ENCODE measurements around the gene FERMT2. TPM values are rescaled to one million over a fixed set of nuclear protein-coding genes. Genes with fewer than 3 reads are reported as not detected.

Gene FERMT2, protein sequence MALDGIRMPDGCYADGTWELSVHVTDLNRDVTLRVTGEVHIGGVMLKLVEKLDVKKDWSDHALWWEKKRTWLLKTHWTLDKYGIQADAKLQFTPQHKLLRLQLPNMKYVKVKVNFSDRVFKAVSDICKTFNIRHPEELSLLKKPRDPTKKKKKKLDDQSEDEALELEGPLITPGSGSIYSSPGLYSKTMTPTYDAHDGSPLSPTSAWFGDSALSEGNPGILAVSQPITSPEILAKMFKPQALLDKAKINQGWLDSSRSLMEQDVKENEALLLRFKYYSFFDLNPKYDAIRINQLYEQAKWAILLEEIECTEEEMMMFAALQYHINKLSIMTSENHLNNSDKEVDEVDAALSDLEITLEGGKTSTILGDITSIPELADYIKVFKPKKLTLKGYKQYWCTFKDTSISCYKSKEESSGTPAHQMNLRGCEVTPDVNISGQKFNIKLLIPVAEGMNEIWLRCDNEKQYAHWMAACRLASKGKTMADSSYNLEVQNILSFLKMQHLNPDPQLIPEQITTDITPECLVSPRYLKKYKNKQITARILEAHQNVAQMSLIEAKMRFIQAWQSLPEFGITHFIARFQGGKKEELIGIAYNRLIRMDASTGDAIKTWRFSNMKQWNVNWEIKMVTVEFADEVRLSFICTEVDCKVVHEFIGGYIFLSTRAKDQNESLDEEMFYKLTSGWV
- 86.0 TPM for total RNA-seq
- long read RNA-seq, transcript FERMT2-201 (15 exons, 3,338 nt), result major isoform, 35 of 103 reads
- long read RNA-seq, partial matches to known transcripts, result 63 of 103 reads
- long read RNA-seq, other reads (novel, unspliced or antisense), result 4 of 103 reads

DNA sequence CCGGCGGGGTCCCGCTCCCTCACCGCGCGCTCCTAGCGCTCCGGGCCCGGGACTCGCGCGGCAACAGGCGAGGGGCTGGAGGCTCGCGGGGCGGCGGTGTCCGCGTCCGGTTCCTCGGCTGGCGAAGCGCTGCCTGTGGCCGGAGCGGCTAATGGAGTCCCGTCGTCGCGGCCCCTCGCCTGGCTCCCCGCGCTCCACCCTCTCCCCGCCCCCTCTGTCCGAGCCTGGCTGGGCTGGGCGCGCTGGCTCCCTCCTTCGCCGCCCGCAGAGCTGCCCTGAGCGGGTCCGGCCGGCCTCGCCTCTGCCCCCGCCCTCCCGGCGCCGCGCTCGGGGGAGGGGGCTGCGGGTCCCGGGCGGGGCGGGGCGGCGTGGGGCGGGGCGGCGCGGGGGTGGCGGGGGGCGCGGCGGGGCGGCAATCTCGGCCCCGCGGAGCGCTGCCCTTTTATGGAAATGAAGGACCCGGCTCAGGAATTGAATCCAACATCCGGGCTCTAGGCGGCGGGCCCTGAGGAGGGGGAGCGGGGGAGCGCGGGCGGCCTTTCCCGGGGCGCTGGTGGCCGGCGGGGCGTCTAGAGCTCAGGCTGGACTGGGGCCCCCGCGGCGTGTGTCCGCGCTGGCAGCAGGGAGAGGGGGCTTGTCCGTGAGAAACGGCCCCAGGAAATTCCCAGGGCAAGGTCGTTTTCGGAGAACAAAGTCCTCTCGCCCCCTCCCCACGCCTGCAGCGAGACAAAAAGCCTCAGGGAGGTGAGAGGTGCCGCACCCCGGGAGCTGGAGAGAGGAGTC lies at the start of gene FERMT2:
Gene FERMT2, minus strand, starts transcription at position 153 of the 783 bp plus-strand sequence. CDS start 482 bp downstream, outside the sequence.
- Histone ChIP-seq H3K4me1 (peaks cover 40% of the 10 kb centered on the region), H3K36me3 (peaks cover 22% of the 10 kb centered on the region), H3K9me3 (no peaks in the 10 kb centered on the region), H3K27me3 (ENCODE audit: low read depth) (peaks cover 10% of the 10 kb centered on the region), H3K4me3 (peak within 1 kb of the TSS; percentile 92), H3K27ac (peak within 1 kb of the TSS; percentile 96)
- ATAC-seq (peak; percentile 94 to 96), DNase-seq (peak; percentile 85)
- TF ChIP-seq, protein P1, sequence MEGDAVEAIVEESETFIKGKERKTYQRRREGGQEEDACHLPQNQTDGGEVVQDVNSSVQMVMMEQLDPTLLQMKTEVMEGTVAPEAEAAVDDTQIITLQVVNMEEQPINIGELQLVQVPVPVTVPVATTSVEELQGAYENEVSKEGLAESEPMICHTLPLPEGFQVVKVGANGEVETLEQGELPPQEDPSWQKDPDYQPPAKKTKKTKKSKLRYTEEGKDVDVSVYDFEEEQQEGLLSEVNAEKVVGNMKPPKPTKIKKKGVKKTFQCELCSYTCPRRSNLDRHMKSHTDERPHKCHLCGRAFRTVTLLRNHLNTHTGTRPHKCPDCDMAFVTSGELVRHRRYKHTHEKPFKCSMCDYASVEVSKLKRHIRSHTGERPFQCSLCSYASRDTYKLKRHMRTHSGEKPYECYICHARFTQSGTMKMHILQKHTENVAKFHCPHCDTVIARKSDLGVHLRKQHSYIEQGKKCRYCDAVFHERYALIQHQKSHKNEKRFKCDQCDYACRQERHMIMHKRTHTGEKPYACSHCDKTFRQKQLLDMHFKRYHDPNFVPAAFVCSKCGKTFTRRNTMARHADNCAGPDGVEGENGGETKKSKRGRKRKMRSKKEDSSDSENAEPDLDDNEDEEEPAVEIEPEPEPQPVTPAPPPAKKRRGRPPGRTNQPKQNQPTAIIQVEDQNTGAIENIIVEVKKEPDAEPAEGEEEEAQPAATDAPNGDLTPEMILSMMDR (IDR thresholded peaks at IDR 0.05), result no peak
- intact Hi-C loops (cut with DNase I), result no loop called here

DNA sequence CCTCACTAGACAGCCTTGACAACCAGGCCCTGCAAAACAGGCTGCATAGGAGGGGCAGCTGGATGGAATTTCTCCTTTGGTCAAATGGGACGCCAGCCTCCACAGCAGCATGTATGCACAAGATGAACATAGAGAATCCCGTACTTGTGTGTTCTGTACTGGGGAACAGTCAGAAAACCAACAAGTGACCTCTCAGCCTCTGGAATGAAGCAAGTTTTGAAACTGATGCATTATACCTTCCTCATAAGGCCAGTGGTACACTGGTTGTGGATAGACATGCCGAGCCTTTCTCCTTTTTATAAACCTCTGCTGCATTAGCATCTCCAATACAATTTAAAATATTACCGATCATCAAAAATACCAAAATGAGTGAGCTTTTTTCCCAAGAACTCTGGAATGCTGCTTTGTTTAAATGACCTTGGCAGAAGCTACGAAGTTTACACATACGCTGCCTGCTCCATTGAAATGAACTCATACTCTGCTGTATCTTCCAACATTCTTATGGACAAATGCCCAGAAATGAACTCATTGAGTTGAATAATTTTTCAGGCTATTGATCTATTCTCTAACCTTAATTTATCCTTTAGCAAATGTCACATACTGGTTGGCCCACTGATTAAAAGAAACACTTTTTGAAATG lies 47.6 kb upstream of the FERMT2 start:
- DNase-seq, result no peak

GRCh38 chr14:52996493-52996892 lies 45.6 kb upstream of the FERMT2 start:
- Histone ChIP-seq H3K9me3 (no peaks in the 10 kb centered on the region), H3K27me3 (ENCODE audit: low read depth) (no peaks in the 10 kb centered on the region), H3K4me3 (no peak overlapping the region), H3K36me3 (no peaks in the 10 kb centered on the region), H3K4me1 (peaks cover 5% of the 10 kb centered on the region), H3K27ac (no peak overlapping the region)
- intact Hi-C loops (cut with DNase I), result no loop called here
- DNase-seq, result no peak
- TF ChIP-seq, protein P1 (IDR thresholded peaks at IDR 0.05), result no peak
- peak in 1 of 2 donors; percentile 44 for ATAC-seq

More for the DNA sequence above, 47.6 kb upstream of the FERMT2 start:
- no peak overlapping the region for H3K4me3 ChIP-seq
- intact Hi-C loops (cut with DNase I), result no loop called here
- no peak overlapping the region for H3K27ac ChIP-seq
- TF ChIP-seq, protein P1 (IDR thresholded peaks at IDR 0.05), result no peak
- H3K9me3 ChIP-seq, result no peaks in the 10 kb centered on the region
- H3K36me3 ChIP-seq, result no peaks in the 10 kb centered on the region
- H3K27me3 ChIP-seq (ENCODE audit: low read depth), result no peaks in the 10 kb centered on the region
- H3K4me1 ChIP-seq, result peaks cover 5% of the 10 kb centered on the region
- ATAC-seq, result no peak

DNA sequence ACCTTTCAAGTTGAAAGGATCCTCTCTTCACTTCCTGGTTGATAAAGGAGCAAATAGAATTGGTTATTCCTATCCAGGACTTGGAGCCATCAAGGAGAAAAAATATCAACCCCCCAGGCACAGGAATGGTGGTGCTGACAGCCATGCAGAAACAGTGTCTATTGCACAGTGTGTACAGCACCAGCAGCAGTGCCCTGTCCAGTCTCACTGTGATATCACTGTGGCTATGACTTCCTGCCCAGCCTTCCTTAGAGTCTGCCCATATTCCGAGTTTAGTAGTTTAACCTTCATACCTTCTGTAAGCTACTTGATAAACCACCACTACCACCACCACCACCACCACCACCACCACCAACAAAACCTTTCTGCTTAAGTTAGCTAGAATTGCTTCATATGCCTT lies 45.1 kb upstream of the FERMT2 start:
- peak in 1 of 2 donors; percentile 30 for ATAC-seq
- H3K36me3 ChIP-seq, result no peaks in the 10 kb centered on the region
- intact Hi-C loops (cut with DNase I), result no loop called here

More for the DNA sequence above, 45.1 kb upstream of the FERMT2 start:
- DNase-seq, result no peak
- no peak overlapping the region for H3K27ac ChIP-seq
- no peak overlapping the region for H3K4me3 ChIP-seq
- TF ChIP-seq, protein P1 (IDR thresholded peaks at IDR 0.05), result no peak
- H3K27me3 ChIP-seq (ENCODE audit: low read depth), result no peaks in the 10 kb centered on the region
- peaks cover 5% of the 10 kb centered on the region for H3K4me1 ChIP-seq
- H3K9me3 ChIP-seq, result no peaks in the 10 kb centered on the region
